Peyer's patch (tissue), 4 donors: ENCODE measurements around the gene MSANTD1.

Source experiments
- CTCF ChIP-seq, 6 experiments: fragments of 450-650 bp in 4 of 6; fragments of 200-600 bp in 2 of 6; sonication (generic) in 1 of 6; IDR thresholded peaks; one replicate each; pipeline ENCODE4 v1.5.1; 2017 to 2019; ENCODE audit warnings: antibody characterized with exemption in 6 of 6, mild to moderate bottlenecking in 3 of 6, moderate library complexity in 1 of 6
- POLR2A ChIP-seq, 2 donors: fragments of 450-650 bp; IDR thresholded peaks; one replicate each; pipeline ENCODE4 v1.5.1; 2017; ENCODE audit warnings: antibody characterized with exemption in 2 of 2, mild to moderate bottlenecking in 2 of 2, moderate library complexity in 2 of 2

- no peak for TF ChIP-seq POLR2A (IDR thresholded peaks at IDR 0.05)
- no peak for TF ChIP-seq CTCF (IDR thresholded peaks at IDR 0.05)
Observed at GRCh38 chr4:3210467-3210866, 38.5 kb upstream of the MSANTD1 start.
